ENCODE data around the gene CAPN2. TPM values are rescaled to one million over a fixed set of nuclear protein-coding genes. Genes with fewer than 3 reads are reported as not detected.

The CAPN2 gene
- total RNA-seq, 2 experiments from 2014 or later, result not detected

DNA sequence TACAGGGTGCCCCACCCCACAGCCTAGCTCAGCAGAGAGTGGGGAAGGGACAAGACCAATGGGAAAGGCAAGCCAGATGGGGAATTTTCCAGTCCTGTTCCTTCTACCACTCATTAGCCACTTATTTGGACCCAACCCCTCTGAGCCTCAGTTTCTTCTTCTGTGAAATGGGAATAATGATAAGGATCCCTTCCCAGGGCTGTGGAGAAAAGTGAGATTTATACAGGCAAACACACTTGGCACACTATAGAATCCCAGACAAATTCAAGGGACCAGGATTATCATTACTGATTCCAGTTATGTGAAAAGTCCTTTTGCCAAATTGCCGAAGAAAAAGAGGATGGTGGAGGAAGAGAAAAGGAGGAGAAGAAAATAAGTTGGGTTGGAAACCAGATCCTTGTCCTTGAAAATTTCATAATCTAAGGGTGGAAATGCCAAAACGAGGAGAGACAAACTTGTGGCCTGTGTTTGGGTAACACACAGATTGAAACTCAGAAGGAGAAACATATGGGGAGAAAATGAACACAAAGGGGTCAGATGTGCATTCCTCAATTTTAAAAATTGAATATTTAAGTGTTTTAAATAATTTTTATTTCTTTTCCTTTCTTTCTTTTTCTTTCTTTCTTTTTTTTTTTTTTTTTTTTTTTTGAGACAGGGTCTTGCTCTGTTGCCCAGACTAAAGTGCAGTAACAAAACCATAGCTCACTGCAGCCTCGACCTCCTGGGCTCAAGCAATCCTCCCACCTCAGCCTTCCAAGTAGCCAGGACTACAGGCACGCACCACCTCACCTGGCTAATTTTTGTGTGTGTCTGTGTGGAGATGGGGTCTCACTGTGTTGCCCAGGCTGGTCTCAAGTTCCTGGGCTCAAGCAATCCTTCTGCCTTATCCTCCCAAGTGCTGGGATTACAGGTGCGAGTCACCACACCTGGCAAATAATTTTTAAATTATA is 9.6 kb downstream of the CAPN2 start:
- ChIA-PET POLR2A (no interaction called here), CTCF (ENCODE audit: unreplicated experiment) (no interaction called here)
- Histone ChIP-seq H3K27ac (ENCODE audit: low read depth, low read length, poor library complexity, severe bottlenecking) (no peak overlapping the region), H3K4me3 (ENCODE audit: low read depth, low read length, poor library complexity, severe bottlenecking) (no peak overlapping the region), H4K20me1 (ENCODE audit: insufficient read depth, low read length) (no peaks in the 10 kb centered on the region), H3K36me3 (ENCODE audit: insufficient read depth, low read length) (no peaks in the 10 kb centered on the region), H2AFZ (ENCODE audit: low read length) (no peak overlapping the region), H3K4me1 (ENCODE audit: insufficient read depth, low read length, poor library complexity, severe bottlenecking) (no peaks in the 10 kb centered on the region), H3K9me3 (ENCODE audit: low read length) (no peaks in the 10 kb centered on the region), H3K4me2 (ENCODE audit: low read length) (no peak overlapping the region), H3K9me2 (ENCODE audit: insufficient read depth, low read length) (no peaks in the 10 kb centered on the region), H3K79me2 (ENCODE audit: insufficient read depth, low read depth, low read length) (no peaks in the 10 kb centered on the region)
- no peak for TF ChIP-seq CTCF (conservative IDR thresholded peaks at IDR 0.05; ENCODE audit: low read length)
- TF ChIP-seq EZH2phosphoT487 (IDR thresholded peaks at IDR 0.05; ENCODE audit: borderline replicate concordance, low read depth, low read length), result no peak
- no peak for DNase-seq (ENCODE audit: low spot score)
- BruUV-seq (replicated peaks), result no TSS peak
- intact Hi-C loops (cut with micrococcal nuclease; ENCODE audit: unreplicated experiment), result no loop called here

DNA sequence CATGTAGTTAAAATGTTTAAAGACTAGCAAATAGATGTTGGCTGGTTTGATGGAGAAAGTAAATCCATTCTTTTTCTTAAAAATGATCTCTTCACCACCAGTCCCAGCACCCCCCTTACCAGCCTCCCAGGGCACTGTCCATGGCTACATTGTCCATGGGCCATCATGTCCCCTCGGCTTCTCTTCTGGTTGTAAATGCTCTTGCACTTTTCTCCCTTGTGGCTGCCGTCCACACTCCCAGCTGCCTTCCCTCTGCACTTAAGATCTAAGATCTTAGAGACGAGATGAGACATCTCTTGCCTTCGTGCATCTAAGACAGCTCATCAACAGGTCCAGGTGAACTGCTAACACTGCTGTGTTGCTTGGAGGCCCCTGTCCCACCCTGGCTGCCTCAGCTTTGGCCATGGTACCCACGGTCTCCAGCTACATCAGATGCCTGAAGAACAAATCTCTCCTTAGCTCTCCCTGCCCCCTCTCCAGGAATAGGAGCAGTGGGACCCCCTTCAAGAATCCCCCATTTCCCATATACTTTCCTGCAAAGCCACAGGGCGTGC is 11.1 kb downstream of the CAPN2 start:
- Histone ChIP-seq H2AFZ (ENCODE audit: low read length) (no peak overlapping the region), H3K4me1 (ENCODE audit: insufficient read depth, low read length, poor library complexity, severe bottlenecking) (no peaks in the 10 kb centered on the region), H3K9me3 (ENCODE audit: low read length) (no peaks in the 10 kb centered on the region), H3K79me2 (ENCODE audit: insufficient read depth, low read depth, low read length) (no peaks in the 10 kb centered on the region), H3K9me2 (ENCODE audit: insufficient read depth, low read length) (no peaks in the 10 kb centered on the region), H3K36me3 (ENCODE audit: insufficient read depth, low read length) (no peaks in the 10 kb centered on the region), H3K27ac (ENCODE audit: low read depth, low read length, poor library complexity, severe bottlenecking) (no peak overlapping the region), H3K4me3 (ENCODE audit: low read depth, low read length, poor library complexity, severe bottlenecking) (no peak overlapping the region), H4K20me1 (ENCODE audit: insufficient read depth, low read length) (no peaks in the 10 kb centered on the region), H3K4me2 (ENCODE audit: low read length) (no peak overlapping the region)
- ChIA-PET CTCF (ENCODE audit: unreplicated experiment) (no interaction called here), POLR2A (no interaction called here)
- no TSS peak for BruUV-seq (replicated peaks)
- TF ChIP-seq CTCF (conservative IDR thresholded peaks at IDR 0.05; ENCODE audit: low read length) (no peak), EZH2phosphoT487 (IDR thresholded peaks at IDR 0.05; ENCODE audit: borderline replicate concordance, low read depth, low read length) (no peak)
- no peak for DNase-seq (ENCODE audit: low spot score)
- intact Hi-C loops (cut with micrococcal nuclease; ENCODE audit: unreplicated experiment), result no loop called here

DNA sequence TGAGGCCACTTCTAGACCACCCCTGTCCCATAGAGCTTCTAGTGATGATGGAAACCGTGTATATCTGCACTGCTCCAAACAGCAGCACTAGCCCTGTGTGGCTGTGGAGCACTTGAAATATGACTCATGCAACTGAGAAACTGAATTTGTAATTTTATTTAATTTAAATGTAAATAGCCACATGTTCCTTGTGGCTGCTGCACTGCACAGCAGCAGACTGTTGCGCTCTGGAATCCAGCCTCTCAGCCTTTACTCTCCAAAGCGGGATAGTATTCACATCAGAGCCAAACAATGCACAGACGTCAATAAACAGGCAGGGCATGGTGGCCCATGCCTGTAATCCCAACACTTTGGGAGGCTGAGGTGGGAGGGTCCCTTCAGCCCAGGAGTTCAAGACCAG is 12.0 kb downstream of the CAPN2 start:
- no peak overlapping the region for H3K4me3 ChIP-seq (ENCODE audit: low read depth, low read length, poor library complexity, severe bottlenecking)
- H3K27ac ChIP-seq (ENCODE audit: low read depth, low read length, poor library complexity, severe bottlenecking), result no peak overlapping the region
- POLR2A ChIA-PET, result no interaction called here
- no peaks in the 10 kb centered on the region for H3K36me3 ChIP-seq (ENCODE audit: insufficient read depth, low read length)
- CTCF ChIA-PET (ENCODE audit: unreplicated experiment), result no interaction called here
- BruUV-seq (replicated peaks), result no TSS peak
- no peaks in the 10 kb centered on the region for H3K9me2 ChIP-seq (ENCODE audit: insufficient read depth, low read length)
- intact Hi-C loops (cut with micrococcal nuclease; ENCODE audit: unreplicated experiment), result no loop called here
- no peak overlapping the region for H2AFZ ChIP-seq (ENCODE audit: low read length)
- H3K9me3 ChIP-seq (ENCODE audit: low read length), result no peaks in the 10 kb centered on the region
- DNase-seq (ENCODE audit: low spot score), result no peak
- no peak overlapping the region for H3K4me2 ChIP-seq (ENCODE audit: low read length)
- H3K4me1 ChIP-seq (ENCODE audit: insufficient read depth, low read length, poor library complexity, severe bottlenecking), result no peaks in the 10 kb centered on the region
- TF ChIP-seq EZH2phosphoT487 (IDR thresholded peaks at IDR 0.05; ENCODE audit: borderline replicate concordance, low read depth, low read length) (no peak), CTCF (conservative IDR thresholded peaks at IDR 0.05; ENCODE audit: low read length) (no peak)
- H3K79me2 ChIP-seq (ENCODE audit: insufficient read depth, low read depth, low read length), result no peaks in the 10 kb centered on the region
- no peaks in the 10 kb centered on the region for H4K20me1 ChIP-seq (ENCODE audit: insufficient read depth, low read length)

All from OCI-LY7 (cell line).